Stimulated activated naive CD4-positive, alpha-beta T cell (primary cell): ENCODE data around the gene ASTN2.
"Not testable (repeated sequence)": the region's sequence is repeated elsewhere in the genome, so short reads cannot be mapped to it uniquely, and the experiment has no call there.

Experiments used
- DNase-seq, 6 experiments: peaks; one replicate each; lab custom pipeline; 2025; lab: John Stamatoyannopoulos, UW

The ASTN2 gene

DNA sequence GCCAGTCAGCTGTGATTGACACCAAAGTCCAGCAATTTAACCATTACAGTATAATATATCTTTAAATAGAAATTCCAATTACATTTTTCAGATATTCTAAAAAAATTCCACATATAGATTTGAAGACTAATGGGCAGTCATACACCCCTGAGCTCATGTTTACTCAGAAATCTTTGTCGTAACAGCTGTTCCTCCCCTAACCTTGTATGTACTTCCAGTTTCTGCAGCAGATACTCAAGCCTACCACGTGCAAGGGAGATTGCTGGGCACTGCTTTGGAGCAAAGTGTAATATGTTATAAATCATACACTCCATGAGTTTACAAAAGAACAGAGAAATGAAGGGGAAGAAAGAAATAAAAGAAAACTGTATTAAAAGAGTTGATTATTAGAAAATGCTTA lies 486.6 kb downstream of the ASTN2 start:
- DNase-seq = no peak

DNA sequence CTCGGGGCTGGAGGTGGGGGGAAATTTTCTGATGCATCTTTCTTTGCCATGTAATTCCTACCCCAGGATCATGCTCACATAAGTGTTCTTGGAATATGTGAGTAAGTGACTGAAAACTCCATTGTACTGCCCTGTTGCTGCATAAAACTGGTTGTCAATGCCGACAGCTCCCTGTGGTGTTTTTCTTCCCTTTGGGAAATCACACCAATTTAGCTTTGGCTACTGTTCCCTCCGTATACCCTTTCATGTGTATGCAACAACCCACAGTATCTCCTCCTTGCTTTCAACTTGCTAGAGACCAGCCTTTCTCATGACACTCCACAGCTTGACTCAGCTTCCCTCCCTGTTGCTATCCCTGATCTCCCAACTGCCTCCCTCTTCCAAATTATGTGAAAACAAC lies 487.1 kb downstream of the ASTN2 start:
- no peak for DNase-seq

DNA sequence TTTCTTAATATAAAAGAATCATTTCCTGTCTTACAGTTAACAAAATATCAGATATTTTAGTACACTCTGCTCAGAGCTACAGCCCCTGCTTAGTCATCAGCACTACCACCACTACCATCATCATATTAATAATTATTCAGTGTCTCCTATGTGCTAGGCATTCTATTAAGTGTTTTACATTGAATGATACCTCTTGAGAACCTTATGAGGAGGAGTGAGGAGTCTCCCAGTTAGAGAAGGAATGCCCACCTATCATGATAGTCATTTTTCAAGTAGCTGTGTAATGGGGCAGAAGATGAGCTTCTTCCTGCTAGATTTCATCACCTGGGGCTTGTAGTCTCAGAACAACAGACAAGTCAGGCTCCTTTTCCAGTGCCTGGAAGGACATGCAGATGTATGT lies 489.7 kb downstream of the ASTN2 start:
- no peak for DNase-seq

GRCh38 chr9:116924462-116925110 lies 490.3 kb downstream of the ASTN2 start:
- DNase-seq = no peak

- DNase-seq = not testable (repeated sequence)
Observed at GRCh38 chr9:116917895-116918508, 496.9 kb downstream of the ASTN2 start.

GRCh38 chr9:116913536-116913935 lies 501.3 kb downstream of the ASTN2 start:
- DNase-seq = no peak

- DNase-seq = no peak
Observed at GRCh38 chr9:116910201-116910600, 504.7 kb downstream of the ASTN2 start.

- no peak for DNase-seq
Observed at GRCh38 chr9:116907989-116908388, 506.9 kb downstream of the ASTN2 start.

- DNase-seq = no peak
Observed at GRCh38 chr9:116905171-116905588, 509.7 kb downstream of the ASTN2 start.

GRCh38 chr9:116904165-116904564 lies 510.7 kb downstream of the ASTN2 start:
- DNase-seq = no peak

DNA sequence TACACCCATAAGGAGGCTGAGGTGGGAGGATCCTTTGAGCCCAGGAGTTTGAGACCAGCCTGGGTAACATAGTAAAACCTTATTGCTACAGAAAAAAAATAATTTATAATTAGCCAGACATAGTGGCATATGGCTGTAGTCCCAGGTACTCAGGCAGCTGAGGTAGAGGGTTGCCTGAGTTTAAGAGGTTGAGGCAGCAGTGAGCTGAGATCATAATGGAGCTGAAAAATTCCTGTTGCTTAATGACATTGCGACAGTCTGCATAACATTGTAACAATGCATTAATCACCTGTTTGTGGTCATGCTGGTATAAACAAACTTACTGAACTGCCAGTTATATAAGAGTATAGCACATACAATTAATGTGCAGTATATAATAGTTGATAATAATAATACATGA lies 513.6 kb downstream of the ASTN2 start:
- DNase-seq = no peak

DNA sequence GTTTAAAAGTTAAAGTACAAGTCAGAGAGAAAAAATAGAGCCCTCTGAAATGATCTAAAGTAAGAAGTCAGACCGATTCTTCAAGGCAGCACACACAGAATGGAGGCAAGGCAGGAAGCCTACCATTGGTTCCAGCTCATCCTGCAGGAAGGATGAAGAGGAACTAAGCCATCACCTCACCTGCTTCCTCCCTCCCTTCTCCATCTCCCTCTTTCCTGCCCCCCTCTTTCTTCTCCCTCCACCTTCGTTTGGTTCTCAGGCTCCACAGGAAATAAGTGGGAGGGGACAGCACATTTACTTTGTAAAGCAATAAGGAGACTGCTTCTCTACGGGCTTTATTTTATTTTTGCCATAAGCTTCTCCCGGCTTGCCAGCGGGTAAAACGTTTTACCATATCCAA lies 514.3 kb downstream of the ASTN2 start:
- DNase-seq = no peak

DNA sequence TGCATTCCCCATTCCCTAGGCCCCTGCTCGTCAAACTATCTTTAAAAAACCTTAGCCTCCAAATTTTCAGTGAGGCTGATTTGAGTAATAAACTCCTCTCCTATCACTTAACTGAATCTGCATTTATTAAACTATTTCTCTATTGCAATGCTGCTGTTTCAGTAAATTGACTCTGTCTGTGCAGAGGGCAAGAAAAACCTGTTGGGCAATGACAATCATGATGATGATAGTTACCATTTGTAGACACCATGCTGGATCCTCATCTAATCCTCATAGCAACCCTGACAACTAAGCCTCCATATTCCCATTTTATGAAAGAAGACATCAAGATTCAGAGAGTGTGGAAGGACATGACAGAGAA lies 514.9 kb downstream of the ASTN2 start:
- no peak for DNase-seq

DNA sequence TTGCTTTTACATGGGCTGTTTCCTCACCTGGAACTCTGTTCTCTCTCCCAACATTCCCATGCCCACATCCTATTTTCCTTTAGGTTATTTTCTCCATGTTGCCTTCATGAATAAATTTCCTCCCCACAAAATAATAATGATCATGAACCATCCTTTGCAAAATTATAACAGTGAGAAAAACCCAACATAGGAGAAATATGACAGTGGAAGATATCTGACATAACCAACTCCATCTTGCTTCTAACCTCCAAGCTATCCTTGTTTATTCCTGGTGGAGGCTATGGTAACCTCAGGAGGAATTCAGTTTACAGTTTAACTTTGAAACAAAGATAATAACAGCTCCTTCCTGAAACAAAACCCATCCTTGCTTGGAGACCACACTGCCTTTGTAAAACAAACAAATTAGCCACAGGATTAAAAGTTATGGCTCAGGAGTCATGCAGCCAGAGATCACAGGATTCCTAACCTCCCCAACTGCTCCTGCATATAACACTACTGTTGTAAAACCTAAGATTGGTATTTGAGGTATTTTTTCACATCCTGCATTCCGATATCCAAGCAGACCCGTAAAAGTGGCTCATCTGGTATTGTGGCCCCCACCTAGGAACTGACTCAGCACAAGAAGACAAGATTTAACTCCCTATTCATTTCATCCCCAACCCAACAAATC lies 515.4 kb downstream of the ASTN2 start:
- no peak for DNase-seq

- not testable (repeated sequence) for DNase-seq
Observed at GRCh38 chr9:116898131-116898530, 516.7 kb downstream of the ASTN2 start.

DNA sequence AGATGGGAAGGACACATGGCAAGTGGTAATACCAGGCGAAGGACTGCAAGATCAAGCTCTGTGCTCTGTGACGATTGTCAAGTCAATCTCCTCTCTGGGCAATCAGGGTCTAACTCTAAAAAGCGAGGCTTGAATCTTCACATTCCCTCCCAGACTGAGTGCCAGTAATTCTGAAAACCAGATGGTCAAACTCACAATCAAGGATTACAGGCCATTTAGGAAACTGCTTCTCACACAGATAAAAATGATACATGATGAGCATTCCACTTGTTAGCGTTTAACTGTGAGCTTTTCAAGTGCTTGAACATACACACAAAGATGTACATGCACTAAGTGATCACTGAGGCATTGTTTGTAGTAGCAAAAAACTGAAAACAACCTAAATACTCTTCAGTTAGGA lies 517.7 kb downstream of the ASTN2 start:
- DNase-seq = no peak

- no peak for DNase-seq
Observed at GRCh38 chr9:116895961-116896360, 518.9 kb downstream of the ASTN2 start.

DNA sequence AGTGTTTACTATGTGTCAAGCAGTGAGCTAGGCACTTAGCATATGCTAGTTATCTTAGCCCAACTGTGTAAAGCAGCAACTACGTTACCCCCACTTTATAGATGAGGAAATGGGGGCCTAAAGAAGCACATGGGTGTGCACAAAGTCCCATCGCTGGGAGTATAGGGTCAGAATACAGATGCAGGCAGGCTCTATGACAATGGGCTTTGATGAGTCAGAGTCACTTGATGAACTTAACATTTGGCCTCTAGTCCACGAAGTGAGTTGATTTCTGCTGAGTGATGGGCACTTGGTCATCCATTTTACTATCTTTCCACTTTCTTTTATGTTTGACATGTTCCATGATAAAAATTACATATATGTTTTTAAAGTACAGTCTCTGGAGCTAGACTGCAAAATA lies 523.4 kb downstream of the ASTN2 start:
- no peak for DNase-seq

- DNase-seq = not testable (repeated sequence)
Observed at GRCh38 chr9:116888476-116888875, 526.4 kb downstream of the ASTN2 start.

- DNase-seq = no peak
Observed at GRCh38 chr9:116888066-116888465, 526.8 kb downstream of the ASTN2 start.

- no peak for DNase-seq
Observed at GRCh38 chr9:116883676-116884075, 531.2 kb downstream of the ASTN2 start.

DNA sequence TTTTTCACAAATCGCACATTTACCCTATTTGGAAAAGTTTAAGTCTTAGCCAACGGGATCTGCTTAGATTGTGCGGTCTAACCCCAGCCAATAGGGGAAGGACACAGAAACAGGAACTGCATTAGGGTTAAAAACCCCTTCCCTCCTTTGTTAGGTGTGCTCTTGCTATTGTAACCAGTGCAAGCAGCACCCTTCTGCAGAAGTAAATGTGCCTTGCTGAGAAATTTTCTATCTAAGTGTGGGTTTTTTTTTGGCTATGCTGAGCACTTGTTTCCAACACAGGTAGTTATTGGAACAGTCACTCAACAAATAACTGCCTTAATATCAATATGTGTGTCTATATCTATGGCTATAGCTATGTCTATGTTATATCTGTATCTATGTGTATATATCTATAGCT lies 537.8 kb downstream of the ASTN2 start:
- no peak for DNase-seq

DNA sequence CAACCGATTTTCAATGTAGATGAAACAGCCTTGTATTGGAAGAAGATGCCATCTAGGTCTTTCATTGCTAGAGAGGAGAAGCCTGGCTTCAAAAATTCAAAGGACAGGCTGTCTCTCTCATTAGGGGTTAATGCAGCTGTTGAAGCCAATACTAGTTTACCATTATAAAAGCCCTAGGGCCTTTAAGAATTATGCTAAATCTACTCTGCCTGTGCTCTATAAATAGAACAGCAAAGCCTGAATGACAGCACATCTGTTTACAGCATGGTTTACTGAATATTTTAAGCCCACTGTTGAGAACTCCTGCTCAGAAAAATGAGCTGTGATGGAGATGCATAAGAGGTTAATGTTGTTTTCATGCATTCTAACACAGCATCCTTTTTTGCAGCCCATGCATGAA lies 539.3 kb downstream of the ASTN2 start:
- DNase-seq = no peak
